Mucosa of descending colon (tissue), 3 donors: Measurements from ENCODE around the gene ACAA1. TPM values are rescaled to one million over a fixed set of nuclear protein-coding genes. Genes with fewer than 3 reads are reported as not detected.
"Not testable (repeated sequence)": the region's sequence is repeated elsewhere in the genome, so short reads cannot be mapped to it uniquely, and the experiment has no call there.

ENCODE experiments used
- ATAC-seq: fragments of 200-7000 bp; cut with Tn5 transposase; one replicate; pipeline ENCODE4 v1.9.1; 2020; ENCODE audit warnings: mild to moderate bottlenecking, moderate library complexity
- DNase-seq, 3 donors: peaks; one replicate each; pipeline ENCODE4 v3.0.0-alpha.2; 2020
- H3K36me3 ChIP-seq: fragments of 200-600 bp; one replicate; pipeline ENCODE4 v1.8.0; 2021; ENCODE audit warnings: low read depth, mild to moderate bottlenecking
- H3K4me1 ChIP-seq: fragments of 200-600 bp; one replicate; pipeline ENCODE4 v1.8.0; 2021; ENCODE audit warnings: low read depth, mild to moderate bottlenecking
- H3K4me3 ChIP-seq: fragments of 200-600 bp; one replicate; pipeline ENCODE4 v1.8.0; 2021; ENCODE audit warnings: mild to moderate bottlenecking
- H3K9me3 ChIP-seq: fragments of 200-600 bp; one replicate; pipeline ENCODE4 v1.8.0; 2021; ENCODE audit warnings: mild to moderate bottlenecking
- CTCF ChIP-seq: fragments of 200-600 bp; IDR thresholded peaks from one replicate; pipeline ENCODE4 v1.8.0; 2022; ENCODE audit warnings: antibody characterized with exemption, mild to moderate bottlenecking
- intact Hi-C, 2 donors: fragments of 100-400 bp; cut with DNase I in 1 of 2; cut with micrococcal nuclease in 1 of 2; formaldehyde crosslinking; loops; one replicate each; pipeline versions ENCODE4 v1.11.0 to v1.11.1; 2022; cut with DNase I, micrococcal nuclease
- total RNA-seq, 3 donors: library from RNA; stranded (reverse); fragmentation: NEBNext Ultra II Directional in 2 of 3; extraction: Animal tissue kit (Norgen Biotek cat#: 25700) in 2 of 3; gene quantifications; one replicate each; pipeline versions ENCODE4 v1.2.1 to v1.2.4, GENCODE V29; 2021 to 2023
- donor health status: DM: no; HTN: no; CAD: no; lungs with moderate emphysema.
- donor health status: DM: no; HTN: no; CAD: no.
- donor health status: DM: no; HTN: yes; CAD: no.

The ACAA1 gene
- total RNA-seq, 3 donors from 2014 or later = 102 to 201 (median 138) TPM

- TF ChIP-seq CTCF = no peak
- Histone ChIP-seq H3K4me3 (no peak overlapping the region), H3K36me3 (no peaks in the 10 kb centered on the region), H3K9me3 (peaks cover 2% of the 10 kb centered on the region), H3K4me1 (no peaks in the 10 kb centered on the region)
- intact Hi-C loops = no loop called here
- no peak for DNase-seq
- ATAC-seq = no peak
Observed at GRCh38 chr3:38086496-38086895, 50.4 kb downstream of the ACAA1 start.

GRCh38 chr3:38085943-38086324 is 51.0 kb downstream of the ACAA1 start:
- ATAC-seq (peak; percentile 17), DNase-seq (no peak)
- intact Hi-C loops = no loop called here
- Histone ChIP-seq H3K4me3 (no peak overlapping the region), H3K4me1 (no peaks in the 10 kb centered on the region), H3K9me3 (peaks cover 2% of the 10 kb centered on the region), H3K36me3 (no peaks in the 10 kb centered on the region)
- TF ChIP-seq CTCF = no peak

- no peak overlapping the region for H3K4me3 ChIP-seq
- intact Hi-C loops = no loop called here
- no peaks in the 10 kb centered on the region for H3K36me3 ChIP-seq
- H3K4me1 ChIP-seq = no peaks in the 10 kb centered on the region
- DNase-seq (no peak), ATAC-seq (no peak)
- peaks cover 2% of the 10 kb centered on the region for H3K9me3 ChIP-seq
- no peak for TF ChIP-seq CTCF
Observed at GRCh38 chr3:38085311-38085942, 51.5 kb downstream of the ACAA1 start.

GRCh38 chr3:38084334-38085310 is 52.3 kb downstream of the ACAA1 start:
- Histone ChIP-seq H3K4me1 (no peaks in the 10 kb centered on the region), H3K9me3 (peaks cover 2% of the 10 kb centered on the region), H3K4me3 (no peak overlapping the region), H3K36me3 (no peaks in the 10 kb centered on the region)
- intact Hi-C loops = no loop called here
- DNase-seq (peak in 2 of 3 donors; percentile 25 to 33), ATAC-seq (peak; percentile 58)
- no peak for TF ChIP-seq CTCF

GRCh38 chr3:38083871-38084333 is 53.0 kb downstream of the ACAA1 start:
- H3K36me3 ChIP-seq = no peaks in the 10 kb centered on the region
- no peak for TF ChIP-seq CTCF
- H3K4me1 ChIP-seq = no peaks in the 10 kb centered on the region
- intact Hi-C loops = no loop called here
- no peak for DNase-seq
- ATAC-seq = no peak
- no peak overlapping the region for H3K4me3 ChIP-seq
- H3K9me3 ChIP-seq = peaks cover 2% of the 10 kb centered on the region

- H3K4me3 ChIP-seq, H3K36me3 ChIP-seq, DNase-seq, ATAC-seq, H3K9me3 ChIP-seq, H3K4me1 ChIP-seq, intact Hi-C loops: not testable (repeated sequence)
Observed at GRCh38 chr3:38083254-38083653, 53.7 kb downstream of the ACAA1 start.

GRCh38 chr3:38082296-38082695 is 54.6 kb downstream of the ACAA1 start:
- intact Hi-C loops, H3K4me1 ChIP-seq, DNase-seq, H3K9me3 ChIP-seq, H3K36me3 ChIP-seq, ATAC-seq, H3K4me3 ChIP-seq: not testable (repeated sequence)

GRCh38 chr3:38077073-38077472 is 59.9 kb downstream of the ACAA1 start:
- intact Hi-C loops, ATAC-seq, H3K4me1 ChIP-seq, H3K4me3 ChIP-seq, DNase-seq, H3K36me3 ChIP-seq, H3K9me3 ChIP-seq: not testable (repeated sequence)
